DMS79 (cell line): ENCODE measurements around the gene SLC26A3.
"Not testable (repeated sequence)": the region's sequence is repeated elsewhere in the genome, so short reads cannot be mapped to it uniquely, and the experiment has no call there.

Source experiments
- DNase-seq: peaks from one replicate; lab custom pipeline; 2025; lab: John Stamatoyannopoulos, UW

Gene SLC26A3

GRCh38 chr7:107803009-107803610 is at the start of gene SLC26A3:
SLC26A3 (minus strand) TSS chr7:107803223; CDS start chr7:107794509, 8,714 bp downstream.
- no peak for DNase-seq

DNA sequence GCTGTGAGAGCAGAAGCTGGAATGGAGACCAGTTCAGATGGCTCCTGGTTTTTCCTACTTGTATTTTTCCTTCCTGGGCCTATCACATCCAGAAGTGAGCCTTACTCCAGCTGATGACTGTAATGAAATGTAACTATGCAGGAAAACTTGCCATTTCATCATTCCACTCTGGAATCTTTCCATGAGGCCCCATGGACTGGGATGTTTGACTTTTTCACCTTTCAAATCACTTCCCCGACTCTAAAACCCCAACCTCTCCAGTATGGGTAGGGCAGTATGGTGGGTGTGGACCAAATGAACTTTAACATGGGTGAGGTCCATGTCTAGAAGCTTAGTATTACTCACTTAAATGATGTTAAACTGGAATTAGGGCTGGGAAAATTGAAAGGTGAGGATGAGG is 47.6 kb upstream of the SLC26A3 start:
- no peak for DNase-seq

- no peak for DNase-seq
Measured at GRCh38 chr7:107850216-107850615, 47.2 kb upstream of the SLC26A3 start.

GRCh38 chr7:107848211-107848610 is 45.2 kb upstream of the SLC26A3 start:
- not testable (repeated sequence) for DNase-seq

DNA sequence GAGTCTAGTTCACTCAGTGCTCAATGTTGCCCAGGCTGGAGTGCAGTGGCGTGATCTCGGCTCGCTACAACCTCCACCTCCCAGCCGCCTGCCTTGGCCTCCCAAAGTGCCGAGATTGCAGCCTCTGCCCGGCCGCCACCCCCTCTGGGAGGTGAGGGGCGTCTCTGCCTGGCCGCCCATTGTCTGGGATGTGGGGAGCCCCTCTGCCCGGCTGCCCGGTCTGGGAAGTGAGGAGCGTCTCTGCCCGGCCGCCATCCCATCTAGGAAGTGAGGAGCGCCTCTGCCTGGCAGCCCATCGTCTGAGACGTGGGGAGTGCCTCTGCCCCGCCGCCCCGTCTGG is 44.8 kb upstream of the SLC26A3 start:
- DNase-seq, result not testable (repeated sequence)

GRCh38 chr7:107847168-107847835 is 44.3 kb upstream of the SLC26A3 start:
- DNase-seq, result peak; percentile 86

- DNase-seq, result no peak
Measured at GRCh38 chr7:107846324-107846723, 43.3 kb upstream of the SLC26A3 start.

DNA sequence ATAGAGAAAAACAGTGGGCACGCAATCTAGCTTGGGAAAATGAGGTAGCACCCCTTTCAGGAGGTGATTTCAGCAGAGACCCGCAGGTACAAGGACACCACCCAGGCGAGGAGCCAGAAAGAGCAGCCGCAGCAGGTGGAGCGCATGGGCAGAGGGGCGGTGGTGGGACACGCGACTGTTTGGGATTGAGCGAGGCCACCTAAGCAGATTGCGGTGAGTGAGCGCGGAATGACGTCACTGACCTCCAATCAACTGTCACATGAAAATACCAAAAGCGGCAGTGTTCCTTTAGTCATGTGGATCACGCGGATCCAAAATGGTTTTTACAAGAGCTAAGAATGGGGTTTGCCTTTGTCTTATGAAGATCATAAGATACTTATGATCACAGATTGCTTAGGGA is 40.2 kb upstream of the SLC26A3 start:
- no peak for DNase-seq

DNA sequence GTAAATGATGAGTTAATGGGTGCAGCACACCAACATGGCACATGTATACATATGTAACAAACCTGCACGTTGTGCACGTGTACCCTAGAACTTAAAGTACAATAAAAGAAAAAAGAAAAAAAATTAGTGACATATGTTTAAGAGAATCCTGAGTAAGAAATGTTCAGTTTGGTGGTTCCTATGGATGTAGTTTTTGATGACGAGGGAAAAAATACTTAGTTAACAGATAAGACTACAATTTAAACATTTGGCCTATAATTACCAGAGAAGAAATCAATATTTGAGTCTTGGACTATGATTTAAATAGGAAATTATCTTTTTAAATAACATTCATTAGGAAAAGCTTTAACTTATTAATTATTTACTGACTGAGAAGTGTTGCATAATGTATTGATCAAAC is 39.2 kb upstream of the SLC26A3 start:
- DNase-seq, result no peak

- DNase-seq, result no peak
Measured at GRCh38 chr7:107838816-107839565, 36.0 kb upstream of the SLC26A3 start.

DNA sequence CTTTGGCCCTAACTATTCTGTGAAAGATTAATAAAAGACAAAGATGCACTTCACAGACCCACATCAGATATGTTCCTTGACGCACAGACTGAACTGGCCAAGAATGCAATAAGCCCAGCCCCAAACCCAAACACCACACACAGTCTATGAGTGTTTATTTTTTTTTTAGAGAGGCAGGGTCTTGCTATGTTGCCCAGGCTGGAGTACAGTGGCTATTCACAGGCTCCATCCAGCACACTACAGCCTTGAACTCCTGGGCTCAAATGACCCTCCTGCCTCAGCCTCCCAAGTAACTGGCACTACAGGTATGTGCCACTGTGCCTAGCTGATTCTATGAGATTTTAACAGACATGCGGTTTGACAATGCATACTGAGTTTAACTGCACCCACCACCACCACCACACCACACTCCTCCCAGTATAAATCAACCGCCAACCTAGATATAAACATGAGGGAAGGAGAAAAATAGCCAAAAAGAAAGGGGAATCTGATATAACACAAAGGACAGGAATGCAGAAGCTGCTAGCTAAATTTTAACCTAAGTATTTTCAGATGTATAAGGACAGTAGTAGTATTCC is 35.1 kb upstream of the SLC26A3 start:
- DNase-seq, result no peak

DNA sequence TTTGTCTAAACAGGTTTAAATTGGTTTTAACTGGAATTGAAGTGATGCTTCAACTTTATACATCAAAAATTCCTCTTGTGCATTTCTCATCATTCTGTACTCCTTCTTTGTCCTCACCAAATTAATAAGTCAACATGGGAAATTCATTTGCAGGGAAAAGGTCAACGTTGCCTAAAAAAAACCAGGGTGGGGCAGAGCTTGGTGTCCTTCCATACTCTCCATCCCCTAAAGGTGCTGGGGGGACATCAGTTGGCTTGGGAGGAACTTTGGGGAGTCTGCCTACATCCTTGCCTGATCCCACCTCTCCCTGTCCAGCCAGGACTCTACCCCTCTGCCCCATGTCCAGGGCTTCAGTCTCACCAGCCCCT is 34.1 kb upstream of the SLC26A3 start:
- DNase-seq, result no peak

GRCh38 chr7:107836237-107837144 is 33.5 kb upstream of the SLC26A3 start:
- no peak for DNase-seq

DNA sequence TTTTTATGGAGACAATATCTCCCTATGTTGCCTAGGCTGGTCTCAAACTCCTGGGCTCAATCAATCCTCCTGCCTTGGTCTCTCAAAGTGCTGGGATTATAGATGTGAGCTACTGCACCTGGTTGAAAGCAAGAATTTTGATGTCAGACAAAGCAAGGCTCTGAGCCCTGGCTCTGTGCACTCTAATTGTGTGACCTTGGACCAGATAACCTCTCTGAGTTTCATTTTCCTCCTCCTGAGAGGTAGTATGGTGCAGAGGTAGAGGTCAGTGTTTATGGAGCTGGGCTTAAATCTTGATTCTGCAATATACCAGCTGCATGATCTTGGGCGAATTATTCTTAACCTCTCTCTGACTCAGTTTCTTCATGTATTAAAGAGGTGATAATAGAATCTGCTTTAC is 31.4 kb upstream of the SLC26A3 start:
- no peak for DNase-seq

DNA sequence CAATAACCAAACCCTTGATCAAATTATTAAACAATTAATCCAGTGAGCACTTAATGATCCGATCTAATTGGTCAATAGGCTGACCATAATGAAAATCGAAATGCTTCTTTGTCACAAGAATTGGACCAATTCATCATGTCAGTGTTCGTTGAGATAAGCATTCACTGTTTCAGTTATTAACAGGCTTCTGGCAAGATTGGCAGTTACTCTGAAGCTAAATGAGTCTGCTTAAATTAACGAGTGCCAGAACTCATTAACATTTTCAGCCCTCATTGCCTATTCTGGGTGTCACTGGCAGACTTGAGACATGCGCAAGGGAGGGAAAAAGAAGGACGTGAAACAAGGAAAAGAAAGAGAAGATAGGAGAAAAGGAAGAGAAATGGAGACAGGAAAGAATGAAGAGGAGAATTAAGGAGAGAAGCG is 30.7 kb upstream of the SLC26A3 start:
- DNase-seq, result no peak

DNA sequence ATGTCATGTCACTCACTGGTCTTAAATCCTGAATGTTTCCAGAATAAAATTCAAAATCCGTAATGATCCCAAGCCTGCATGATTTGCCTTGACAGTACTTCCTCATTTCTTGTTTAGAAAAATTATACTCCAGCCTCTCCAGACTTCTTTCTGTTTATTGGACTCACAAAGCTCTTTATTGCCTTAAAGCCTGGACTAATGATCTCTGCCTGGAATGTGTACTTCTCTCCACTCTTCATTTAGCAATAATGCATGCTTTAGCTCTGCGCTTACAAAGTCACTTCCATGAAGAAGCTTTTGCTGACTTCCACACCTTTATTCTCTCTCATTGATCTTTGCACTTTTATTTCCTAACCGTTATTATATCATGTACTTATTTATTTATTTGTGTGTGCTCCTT is 27.4 kb upstream of the SLC26A3 start:
- no peak for DNase-seq

- no peak for DNase-seq
Measured at GRCh38 chr7:107828540-107828939, 25.5 kb upstream of the SLC26A3 start.

DNA sequence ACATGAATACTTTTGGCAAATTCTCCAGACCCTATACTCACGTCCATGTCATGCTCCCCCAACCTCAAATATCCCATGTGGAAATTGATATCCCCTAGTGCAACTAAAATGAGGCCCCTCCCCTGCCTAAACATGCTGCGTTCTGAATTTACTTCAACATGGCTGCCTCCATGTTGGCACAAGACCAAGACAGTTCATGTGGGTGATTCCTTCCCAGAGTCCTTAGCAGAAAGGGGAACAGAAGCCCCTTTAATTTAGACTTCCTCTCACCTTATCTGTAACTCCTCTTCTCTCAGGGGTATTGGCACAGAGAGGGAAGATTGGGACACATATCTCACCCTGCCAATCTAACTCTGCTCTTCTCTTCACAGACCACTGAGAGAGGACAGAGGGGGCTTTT is 24.5 kb upstream of the SLC26A3 start:
- DNase-seq, result no peak

DNA sequence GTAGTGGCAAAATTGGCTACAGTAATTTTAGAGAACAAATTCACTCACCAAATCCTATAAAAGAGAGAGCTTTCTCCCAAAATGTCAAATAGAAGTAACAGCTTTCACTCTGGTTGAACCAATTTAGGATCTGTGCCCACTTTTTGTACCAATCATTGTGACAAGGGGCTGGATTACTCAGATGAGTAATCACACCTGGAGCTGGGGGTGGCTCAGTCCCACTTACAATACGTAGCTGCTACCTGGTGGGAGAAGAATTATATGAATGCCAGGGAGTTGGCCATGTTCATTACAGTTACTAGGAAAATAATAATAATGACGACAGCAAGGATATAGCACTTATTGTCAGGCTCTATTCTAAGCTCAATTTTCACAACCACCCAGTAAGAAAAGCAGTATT is 23.4 kb upstream of the SLC26A3 start:
- no peak for DNase-seq

DNA sequence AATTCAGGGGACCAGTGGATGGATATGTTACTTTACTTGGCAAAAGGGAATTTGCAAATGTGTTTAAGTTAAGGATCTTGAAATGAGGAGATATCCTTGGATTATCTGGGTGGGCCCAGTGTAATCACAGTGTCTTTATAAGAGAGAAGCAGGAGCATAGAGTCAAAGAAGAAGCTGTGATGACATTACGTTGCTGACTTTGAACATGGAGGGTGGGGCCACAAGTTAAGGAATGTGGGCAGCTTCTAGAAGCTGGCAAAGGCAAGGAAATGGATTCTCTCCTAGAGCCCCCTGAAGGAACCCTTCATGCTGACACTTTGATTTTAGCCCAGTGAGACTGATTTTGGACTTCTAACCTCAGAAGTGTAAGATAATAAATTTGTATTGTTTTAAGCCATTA is 21.8 kb upstream of the SLC26A3 start:
- DNase-seq, result no peak

GRCh38 chr7:107818622-107819021 is 15.6 kb upstream of the SLC26A3 start:
- no peak for DNase-seq

DNA sequence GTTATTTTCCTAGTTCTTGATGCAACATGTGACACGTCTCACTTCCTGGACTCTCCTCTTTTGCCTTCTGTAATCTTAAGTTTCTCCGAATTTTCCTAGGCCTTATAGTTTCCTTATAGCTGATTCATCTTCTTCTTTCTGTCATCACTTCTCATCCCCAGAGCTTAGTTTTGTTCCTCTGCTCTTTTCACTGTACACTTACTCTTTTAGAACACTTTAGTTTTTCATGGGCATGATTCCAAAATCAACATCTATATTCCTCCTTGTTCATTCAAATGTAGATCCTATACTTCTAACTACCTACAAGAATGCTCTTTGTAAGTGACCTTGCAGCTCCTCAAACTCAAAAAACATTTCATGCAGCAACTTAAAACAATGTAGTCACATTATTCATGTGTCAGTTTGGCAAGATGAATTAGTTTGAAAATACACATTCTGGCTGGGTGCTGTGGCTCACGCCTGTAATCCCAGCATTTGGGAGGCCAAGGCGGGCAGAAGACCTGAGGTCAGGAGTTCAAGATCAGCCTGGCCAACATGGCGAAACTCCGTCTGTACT is 13.1 kb upstream of the SLC26A3 start:
- DNase-seq, result no peak
